Glomerular visceral epithelial cell (primary cell): ENCODE measurements around the gene INPP5F.

Experiments used
- DNase-seq: peaks from one replicate; pipeline ENCODE4 v3.0.0-alpha.2; 2016; ENCODE audit errors: extremely low spot score

The INPP5F gene

GRCh38 chr10:119725828-119726675, at the start of gene INPP5F:
Gene INPP5F, plus strand, starts transcription at chr10:119726050. Its CDS starts 213 bp downstream, at chr10:119726263.
- DNase-seq: peak; percentile 99

- no peak for DNase-seq
Measured at GRCh38 chr10:119677126-119677525, 48.7 kb upstream of the INPP5F start.

- no peak for DNase-seq
Measured at GRCh38 chr10:119677904-119678755, 47.7 kb upstream of the INPP5F start.

DNA sequence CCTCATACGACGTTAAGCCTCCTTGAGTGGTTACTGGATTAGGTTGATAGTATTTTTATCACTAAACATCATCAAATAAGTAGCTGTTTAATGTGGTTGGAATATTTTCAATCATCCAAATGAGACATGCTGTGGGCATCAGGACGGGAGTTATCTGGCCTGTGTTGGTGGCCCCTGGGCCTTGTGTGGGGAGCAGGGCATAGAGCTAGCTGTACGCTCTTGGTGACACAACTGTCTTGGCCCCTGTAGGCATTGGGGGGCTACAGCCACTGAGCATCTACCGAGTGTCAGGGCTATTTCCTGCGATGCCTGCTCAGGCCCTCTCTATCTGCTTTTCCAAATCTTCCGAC, 46.4 kb upstream of the INPP5F start:
- DNase-seq: no peak

- peak; percentile 60 for DNase-seq
Measured at GRCh38 chr10:119680050-119680449, 45.8 kb upstream of the INPP5F start.

- DNase-seq: no peak
Measured at GRCh38 chr10:119680650-119681081, 45.2 kb upstream of the INPP5F start.

DNA sequence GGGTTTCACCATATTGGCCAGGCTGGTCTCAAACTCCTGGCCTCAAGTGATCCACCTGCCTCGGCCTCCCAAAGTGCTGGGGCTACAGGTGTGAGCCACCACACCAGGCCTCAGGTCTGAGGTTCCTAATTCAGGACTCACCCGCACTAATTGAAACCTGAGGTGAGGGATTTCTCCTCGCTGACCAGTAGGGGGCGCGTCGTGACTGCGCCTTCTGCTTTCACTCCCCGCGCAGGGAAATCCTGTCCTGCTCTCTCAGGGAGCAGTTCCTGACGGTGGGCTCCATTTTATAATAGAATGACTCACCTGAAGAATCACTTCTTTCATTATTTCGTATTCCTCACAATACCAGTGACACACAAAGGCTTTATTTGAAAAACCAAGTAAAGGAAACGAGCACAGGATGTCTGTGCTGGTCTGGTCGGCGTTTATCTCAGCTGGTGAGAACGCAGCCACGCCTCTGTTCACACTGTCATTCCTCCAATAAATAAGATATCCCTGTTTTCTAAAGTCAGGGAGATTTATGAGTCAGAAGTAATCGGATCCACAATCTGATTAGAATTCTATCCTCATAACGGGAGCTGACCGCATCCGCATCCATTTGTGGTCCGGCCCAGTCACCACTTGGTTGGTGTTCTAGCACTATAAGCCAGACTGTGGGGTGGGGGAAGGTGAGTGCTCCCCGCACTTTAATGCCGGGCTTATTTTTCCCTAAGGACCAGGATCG, 39.2 kb upstream of the INPP5F start:
- peak; percentile 88 for DNase-seq

DNA sequence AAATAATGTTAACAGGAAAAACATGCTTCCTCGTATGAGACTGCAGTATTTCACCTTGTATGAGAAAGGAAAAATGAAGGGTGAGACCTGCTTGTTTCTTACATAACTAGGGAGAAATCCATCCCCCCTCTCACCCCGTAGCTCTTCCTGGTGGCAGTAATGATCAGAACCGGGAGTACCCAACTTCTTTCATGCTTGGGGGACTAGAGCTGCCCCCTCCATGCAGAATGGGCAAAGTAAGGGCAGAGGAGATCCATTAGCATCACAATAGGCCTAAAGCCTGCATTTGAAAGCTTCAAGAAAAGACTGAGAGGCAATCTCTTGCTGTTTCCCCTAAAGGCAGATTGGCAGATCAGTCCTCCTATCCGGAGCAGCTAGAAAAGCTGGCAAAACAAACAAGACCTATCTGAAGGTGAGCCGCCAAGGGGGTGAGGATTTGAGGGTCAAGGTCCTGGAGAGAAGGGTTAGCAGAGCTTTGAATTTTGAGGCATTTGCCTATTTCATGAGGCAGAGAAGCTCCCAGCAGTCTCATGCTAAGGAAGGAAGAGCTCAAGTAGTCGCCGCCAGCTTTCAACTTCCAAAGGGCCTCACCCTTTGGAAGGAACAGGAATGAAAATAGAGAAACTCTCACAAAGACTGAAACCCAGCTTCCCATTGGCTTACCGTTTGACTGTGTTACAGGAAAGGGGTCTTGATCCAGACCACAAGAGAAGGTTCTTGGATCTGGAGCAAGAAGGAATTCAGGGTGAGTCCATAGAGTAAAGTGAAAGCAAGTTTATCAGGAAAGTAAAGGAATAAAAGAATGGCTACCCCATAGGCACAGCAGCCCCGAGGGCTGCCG, 38.4 kb upstream of the INPP5F start:
- DNase-seq: no peak

- no peak for DNase-seq
Measured at GRCh38 chr10:119688033-119688508, 37.8 kb upstream of the INPP5F start.

DNA sequence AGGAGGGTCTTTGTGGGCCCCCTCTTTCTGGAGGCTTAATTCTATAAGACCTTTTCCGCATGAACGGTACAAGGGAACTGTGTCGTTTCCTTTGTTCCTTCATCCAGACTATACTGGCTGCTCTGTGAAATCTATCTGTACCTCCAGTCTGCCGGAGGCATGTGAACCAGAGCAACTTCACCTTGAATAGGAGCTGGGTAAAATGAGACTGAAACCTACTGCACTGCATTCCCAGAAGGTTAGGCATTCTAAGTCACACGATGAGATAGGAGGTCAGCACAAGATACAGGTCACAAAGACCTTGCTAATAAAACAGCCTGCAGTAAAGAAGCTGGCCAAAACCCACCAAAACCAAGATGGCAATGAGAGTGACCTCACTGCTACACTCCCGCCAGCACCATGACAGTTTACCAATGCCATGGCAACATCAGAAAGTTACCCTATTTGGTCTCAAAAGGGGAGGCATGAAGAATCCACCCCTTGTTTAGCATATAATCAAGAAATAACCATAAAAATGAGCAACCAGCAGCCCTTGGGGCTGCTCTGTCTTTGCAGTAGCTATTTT, 36.8 kb upstream of the INPP5F start:
- DNase-seq: no peak

DNA sequence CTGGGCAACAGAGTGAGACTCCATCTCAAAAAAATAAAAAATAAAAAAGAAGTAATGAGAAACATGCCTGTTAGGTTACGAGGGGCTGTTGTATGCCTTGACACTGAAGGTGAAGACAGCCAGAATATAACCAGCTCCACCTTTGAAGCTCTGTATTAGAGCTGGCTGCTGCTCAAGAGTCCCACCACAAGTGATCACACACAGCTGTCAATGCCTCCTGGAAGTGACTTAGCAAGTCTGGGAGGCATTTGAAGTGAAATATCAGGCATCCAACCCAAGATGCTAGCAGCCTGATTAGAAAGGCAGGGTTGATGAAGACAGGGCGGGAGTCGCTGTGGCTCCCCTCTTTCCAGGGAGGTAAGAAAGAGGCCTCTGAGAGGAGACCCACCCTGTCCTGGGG, 34.1 kb upstream of the INPP5F start:
- no peak for DNase-seq

- DNase-seq: peak; percentile 90
Measured at GRCh38 chr10:119693262-119693957, 32.4 kb upstream of the INPP5F start.

GRCh38 chr10:119694608-119695007, 31.2 kb upstream of the INPP5F start:
- no peak for DNase-seq

DNA sequence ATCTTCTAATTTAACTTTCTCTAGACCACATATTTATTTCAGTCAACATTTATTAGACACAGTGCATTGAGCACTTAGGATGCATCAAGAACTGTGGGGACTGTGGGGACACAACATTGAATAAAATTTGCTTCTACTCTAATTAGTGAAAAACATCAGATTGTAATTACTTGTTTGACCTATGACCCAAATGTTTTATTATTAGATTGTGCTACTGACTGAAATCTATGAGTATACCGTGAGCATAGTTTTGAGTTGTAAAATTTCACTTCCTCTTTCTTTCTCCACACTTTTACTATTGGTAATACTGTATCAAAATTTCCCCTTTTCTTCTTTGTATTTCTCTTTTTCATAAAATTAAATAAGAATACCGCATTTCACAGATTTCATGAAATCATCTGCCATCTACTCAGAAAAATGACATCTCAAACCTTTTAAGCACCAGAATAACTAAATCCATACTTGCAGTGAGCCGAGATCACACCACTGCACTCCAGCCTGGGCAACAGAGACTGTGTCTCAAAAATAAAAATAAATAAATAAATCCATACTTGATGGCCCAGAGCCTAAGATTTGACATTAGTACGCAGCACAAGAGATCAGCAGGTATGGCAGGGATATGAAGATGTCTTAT, 25.4 kb upstream of the INPP5F start:
- no peak for DNase-seq

DNA sequence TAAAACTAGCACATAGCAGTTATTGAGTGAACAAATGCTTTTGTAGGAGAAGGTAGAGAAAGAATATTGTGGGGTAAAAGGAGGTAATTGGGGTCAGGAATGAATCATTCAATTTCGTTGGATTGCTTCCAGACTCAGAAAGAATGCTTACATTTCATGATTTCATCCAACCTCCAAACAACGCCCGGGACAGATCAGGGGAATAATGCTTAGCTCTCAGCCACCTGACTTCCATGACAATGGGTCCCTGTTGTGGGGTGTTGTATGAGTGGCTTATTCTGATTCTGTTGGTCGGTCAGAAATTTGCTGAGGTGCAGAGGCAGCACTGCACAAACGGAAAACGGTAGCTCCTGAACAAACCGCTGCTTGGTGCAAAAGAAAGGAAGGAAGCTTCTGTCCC, 24.0 kb upstream of the INPP5F start:
- DNase-seq: peak; percentile 27

DNA sequence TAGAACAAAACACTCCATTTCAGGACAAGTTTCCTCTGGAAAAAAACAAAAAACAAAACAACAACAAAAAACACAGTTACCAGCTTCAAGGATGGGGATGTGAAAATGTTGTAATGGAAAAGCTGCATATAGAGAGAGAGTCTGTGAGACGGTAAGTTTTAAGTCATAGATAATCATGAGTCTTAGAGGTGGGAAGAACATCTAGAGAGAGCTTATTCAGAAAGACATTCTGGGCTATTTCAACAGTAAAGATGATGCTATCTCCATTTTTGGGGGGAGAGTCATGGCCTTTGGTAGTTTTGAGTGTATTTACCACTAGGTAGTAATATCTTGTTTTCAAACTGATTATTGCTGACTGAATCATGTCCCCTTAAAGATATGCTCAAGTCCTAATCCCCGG, 23.3 kb upstream of the INPP5F start:
- no peak for DNase-seq

DNA sequence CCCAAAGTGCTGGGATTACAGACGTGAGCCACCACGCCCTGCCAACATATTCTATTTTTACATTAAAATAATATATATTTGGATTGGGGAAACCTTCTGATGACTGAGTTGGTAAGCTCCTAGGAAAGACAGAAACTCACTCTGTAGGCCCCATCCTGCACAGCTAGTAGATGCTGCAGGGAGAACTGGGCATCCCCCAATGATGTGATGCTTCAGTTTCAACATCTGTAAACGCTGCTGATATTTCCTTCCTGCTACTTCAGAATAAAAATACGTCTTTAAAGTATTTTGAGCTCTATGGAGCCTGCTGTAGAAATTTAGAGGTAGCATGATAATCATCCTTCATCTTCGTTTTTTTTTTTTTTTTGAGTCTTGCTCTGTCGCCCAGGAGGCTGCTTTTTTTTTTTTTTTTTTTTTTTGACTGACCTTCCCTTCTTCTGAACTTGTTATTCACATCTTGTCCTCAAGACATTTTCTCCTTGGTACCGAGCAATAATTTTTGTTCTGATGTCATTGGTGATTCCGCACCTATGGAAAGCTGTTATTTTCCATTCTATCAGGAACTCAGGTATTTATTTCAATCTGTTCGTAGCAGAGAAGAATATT, 21.8 kb upstream of the INPP5F start:
- no peak for DNase-seq

DNA sequence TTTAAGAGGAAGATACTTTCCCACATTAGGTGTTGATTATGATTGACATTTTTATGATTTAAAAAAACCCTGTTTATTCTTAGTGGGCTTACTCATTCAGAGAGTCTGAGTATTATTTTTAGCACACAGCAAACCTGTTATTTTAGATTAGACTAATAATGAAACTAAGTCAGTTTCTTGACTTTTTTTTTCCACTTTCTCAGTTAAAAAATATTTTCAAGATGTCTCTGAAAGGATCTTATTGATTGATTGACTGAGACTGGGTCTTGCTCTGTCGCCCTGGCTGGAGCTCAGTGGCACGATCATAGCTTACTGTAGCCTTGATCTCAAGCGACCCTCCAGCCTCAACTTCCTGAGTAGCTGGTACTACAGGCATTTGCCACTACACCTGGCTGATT, 20.4 kb upstream of the INPP5F start:
- DNase-seq: no peak
